BLaER1 treated with 17β-estradiol and CSF1 and Interleukin-3, amounts not matched to agents 10 nM and 100 nM (cell line): ENCODE measurements around the gene ZHX3.
A peak's percentile ranks its signal among the peaks of the same experiment; 100 is the strongest.

Experiments used
- H3K27ac ChIP-seq, 11 experiments: shearing (Covaris generic); formaldehyde crosslinking; 2 replicates each; pipeline ENCODE4 v1.8.1; 2022
- H3K27me3 ChIP-seq, 11 experiments: shearing (Covaris generic); formaldehyde crosslinking; 2 replicates each; pipeline ENCODE4 v1.8.1; 2022
- H3K36me3 ChIP-seq, 11 experiments: shearing (Covaris generic); formaldehyde crosslinking; 2 replicates each; pipeline ENCODE4 v1.8.1; 2022
- H3K4me1 ChIP-seq, 10 experiments: shearing (Covaris generic); formaldehyde crosslinking; 2 replicates each; pipeline ENCODE4 v1.8.1; 2022
- H3K4me2 ChIP-seq, 11 experiments: shearing (Covaris generic); formaldehyde crosslinking; 2 replicates each; pipeline ENCODE4 v1.8.1; 2022
- H3K4me3 ChIP-seq, 10 experiments: shearing (Covaris generic); formaldehyde crosslinking; 2 replicates each; pipeline ENCODE4 v1.8.1; 2022
- H3K9ac ChIP-seq, 11 experiments: shearing (Covaris generic); formaldehyde crosslinking; 2 replicates each; pipeline ENCODE4 v1.8.1; 2022
- H3K9me3 ChIP-seq, 11 experiments: shearing (Covaris generic); formaldehyde crosslinking; replicated peaks in 1 of 11; 2 replicates each; pipeline ENCODE4 v1.8.1; 2022
- H4K20me1 ChIP-seq, 11 experiments: shearing (Covaris generic); formaldehyde crosslinking; 2 replicates each; pipeline ENCODE4 v1.8.1; 2022
- Cebpa-rat ChIP-seq, 11 experiments: shearing (Covaris generic); IDR thresholded peaks; 2 replicates each; pipeline ENCODE4 v1.8.1; 2022

The ZHX3 gene

DNA sequence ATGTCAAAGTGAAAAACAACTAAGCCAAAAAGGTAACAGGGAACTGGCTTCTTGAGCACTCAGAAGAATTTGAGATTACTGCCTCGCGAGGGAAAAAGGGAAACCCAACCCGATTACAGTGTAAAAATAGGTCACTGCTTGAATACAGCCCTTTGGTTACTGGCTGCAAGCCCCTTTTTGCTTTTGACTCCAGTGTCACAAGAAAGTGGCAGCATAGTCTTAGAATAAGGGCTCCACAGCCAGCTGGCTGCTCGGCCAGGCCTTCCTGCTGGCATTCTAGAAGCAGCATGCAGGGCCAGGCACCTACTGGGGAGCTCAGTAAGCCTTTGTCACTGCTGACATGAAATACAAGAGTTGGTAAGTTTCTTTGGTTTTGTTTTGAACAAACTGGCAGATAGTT is 83.0 kb downstream of the ZHX3 start:
- no peak overlapping the region for H3K27ac ChIP-seq

GRCh38 chr20:41234041-41234440 is 83.5 kb downstream of the ZHX3 start:
- no peak overlapping the region; a peak in 1 of 22 replicates for H3K27ac ChIP-seq
- peaks cover 8 to 31% (median 15%) of the 10 kb centered on the region in 10 experiments for H3K4me1 ChIP-seq
- no peak overlapping the region for H3K4me3 ChIP-seq
- H3K4me2 ChIP-seq = peak overlapping the region in 2 of 11 experiments; percentile 0 to 68; a peak in 2 of 22 replicates
- no peaks in the 10 kb centered on the region for H3K27me3 ChIP-seq
- peaks cover 0 to 3% (median 0%) of the 10 kb centered on the region in 11 experiments; a peak in 4 of 22 replicates for H3K9me3 ChIP-seq
- no peak overlapping the region for H3K9ac ChIP-seq
- peaks cover 0 to under 1% (median 0%) of the 10 kb centered on the region in 11 experiments; a peak in 1 of 22 replicates for H3K36me3 ChIP-seq
- no peak for TF ChIP-seq Cebpa-rat (IDR thresholded peaks at IDR 0.05)
- peaks cover 0 to 16% (median 5%) of the 10 kb centered on the region in 11 experiments; a peak in 9 of 22 replicates for H4K20me1 ChIP-seq

More for the DNA sequence above, 83.0 kb downstream of the ZHX3 start:
- Histone ChIP-seq H3K4me1 (peaks cover 8 to 31% (median 15%) of the 10 kb centered on the region in 10 experiments), H4K20me1 (peaks cover 0 to 16% (median 5%) of the 10 kb centered on the region in 11 experiments; a peak in 9 of 22 replicates), H3K9ac (no peak overlapping the region), H3K9me3 (peaks cover 0 to 5% (median 0%) of the 10 kb centered on the region in 11 experiments; a peak in 5 of 22 replicates), H3K27me3 (no peaks in the 10 kb centered on the region), H3K36me3 (peaks cover 0 to 6% (median 0%) of the 10 kb centered on the region in 11 experiments; a peak in 5 of 22 replicates), H3K4me2 (peak overlapping the region in 3 of 11 experiments; percentile 0 to 68 (median 3); a peak in 1 of 22 replicates), H3K4me3 (no peak overlapping the region)
- TF ChIP-seq Cebpa-rat (IDR thresholded peaks at IDR 0.05) = no peak

GRCh38 chr20:41232973-41233926 is 84.3 kb downstream of the ZHX3 start:
- no peak overlapping the region for H3K9ac ChIP-seq
- H3K36me3 ChIP-seq = no peaks in the 10 kb centered on the region; a peak in 1 of 22 replicates
- peaks cover 0 to 3% (median 0%) of the 10 kb centered on the region in 11 experiments; a peak in 1 of 22 replicates for H3K9me3 ChIP-seq
- peaks cover 0 to 16% (median 5%) of the 10 kb centered on the region in 11 experiments; a peak in 9 of 22 replicates for H4K20me1 ChIP-seq
- H3K4me2 ChIP-seq = peak overlapping the region in 7 of 11 experiments; percentile 0 to 68 (median 39); a peak in 11 of 22 replicates
- TF ChIP-seq Cebpa-rat (IDR thresholded peaks at IDR 0.05) = no peak
- no peak overlapping the region for H3K4me3 ChIP-seq
- peaks cover 8 to 32% (median 16%) of the 10 kb centered on the region in 10 experiments for H3K4me1 ChIP-seq
- H3K27me3 ChIP-seq = no peaks in the 10 kb centered on the region
- H3K27ac ChIP-seq = no peak overlapping the region; a peak in 1 of 22 replicates

GRCh38 chr20:41231136-41231535 is 86.4 kb downstream of the ZHX3 start:
- no peak for TF ChIP-seq Cebpa-rat (IDR thresholded peaks at IDR 0.05)
- Histone ChIP-seq H3K27ac (no peak overlapping the region), H3K4me3 (no peak overlapping the region), H3K27me3 (no peaks in the 10 kb centered on the region), H4K20me1 (peaks cover 0 to 16% (median 5%) of the 10 kb centered on the region in 11 experiments; a peak in 9 of 22 replicates), H3K36me3 (no peaks in the 10 kb centered on the region), H3K4me1 (peaks cover 8 to 38% (median 16%) of the 10 kb centered on the region in 10 experiments), H3K9ac (no peak overlapping the region), H3K9me3 (no peaks in the 10 kb centered on the region), H3K4me2 (no peak overlapping the region)

- no peak overlapping the region for H3K9ac ChIP-seq
- H3K4me3 ChIP-seq = no peak overlapping the region
- H4K20me1 ChIP-seq = peaks cover 0 to 16% (median 5%) of the 10 kb centered on the region in 11 experiments; a peak in 9 of 22 replicates
- H3K36me3 ChIP-seq = no peaks in the 10 kb centered on the region
- H3K9me3 ChIP-seq = no peaks in the 10 kb centered on the region
- H3K27me3 ChIP-seq = no peaks in the 10 kb centered on the region
- H3K4me2 ChIP-seq = no peak overlapping the region
- H3K27ac ChIP-seq = no peak overlapping the region
- no peak for TF ChIP-seq Cebpa-rat (IDR thresholded peaks at IDR 0.05)
- peaks cover 8 to 38% (median 16%) of the 10 kb centered on the region in 10 experiments for H3K4me1 ChIP-seq
Measured at GRCh38 chr20:41230136-41230535, 87.4 kb downstream of the ZHX3 start.

- H3K4me3 ChIP-seq = no peak overlapping the region
- H3K4me2 ChIP-seq = no peak overlapping the region
- no peaks in the 10 kb centered on the region for H3K27me3 ChIP-seq
- peaks cover 0 to 14% (median 5%) of the 10 kb centered on the region in 11 experiments; a peak in 6 of 22 replicates for H4K20me1 ChIP-seq
- peaks cover 8 to 36% (median 16%) of the 10 kb centered on the region in 10 experiments for H3K4me1 ChIP-seq
- H3K36me3 ChIP-seq = no peaks in the 10 kb centered on the region
- no peak overlapping the region for H3K9ac ChIP-seq
- no peak overlapping the region for H3K27ac ChIP-seq
- no peaks in the 10 kb centered on the region for H3K9me3 ChIP-seq
- no peak for TF ChIP-seq Cebpa-rat (IDR thresholded peaks at IDR 0.05)
Measured at GRCh38 chr20:41229259-41229658, 88.3 kb downstream of the ZHX3 start.

DNA sequence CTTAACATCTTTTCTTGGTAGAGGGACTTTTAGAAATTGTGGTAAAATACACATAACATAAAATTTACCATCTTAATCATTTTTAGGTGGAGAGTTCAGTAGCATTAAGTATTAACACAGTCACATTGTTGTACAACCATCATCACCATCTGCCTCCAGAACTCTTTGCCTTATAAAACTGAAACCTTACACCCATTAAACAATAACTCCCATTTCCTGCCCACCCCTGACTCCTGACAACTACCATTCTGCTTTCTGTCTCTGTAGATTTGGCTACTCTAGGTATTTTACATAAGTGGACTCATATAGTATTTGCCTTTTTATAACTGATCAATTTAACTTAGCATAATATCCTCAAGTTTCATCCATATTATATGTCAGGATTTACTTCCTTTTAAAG is 88.7 kb downstream of the ZHX3 start:
- Histone ChIP-seq H3K27me3 (no peaks in the 10 kb centered on the region), H3K4me3 (no peak overlapping the region), H3K9me3 (no peaks in the 10 kb centered on the region), H3K4me2 (no peak overlapping the region), H3K4me1 (peaks cover 8 to 35% (median 16%) of the 10 kb centered on the region in 10 experiments), H4K20me1 (peaks cover 0 to 11% (median 4%) of the 10 kb centered on the region in 11 experiments; a peak in 5 of 22 replicates), H3K27ac (no peak overlapping the region), H3K9ac (no peak overlapping the region), H3K36me3 (no peaks in the 10 kb centered on the region)
- TF ChIP-seq Cebpa-rat (IDR thresholded peaks at IDR 0.05) = no peak

DNA sequence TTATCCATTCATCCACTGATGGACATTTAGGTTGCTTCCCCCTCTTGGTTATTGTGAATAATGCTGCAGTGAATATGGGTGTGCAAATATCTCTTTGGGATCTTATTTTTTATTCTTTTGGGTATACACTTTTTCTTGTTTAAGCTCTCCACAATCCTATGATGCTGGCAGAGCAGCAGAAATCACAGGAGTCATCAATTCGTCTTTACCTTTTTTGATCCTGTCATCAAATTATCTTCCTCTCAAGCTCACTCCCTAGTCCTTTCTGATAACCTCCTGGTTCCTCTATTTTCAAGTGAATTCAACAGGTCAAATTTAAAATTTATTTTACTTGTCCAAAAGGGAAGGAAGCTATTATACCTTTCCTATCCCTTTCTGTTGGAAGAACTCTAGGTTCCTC is 91.1 kb downstream of the ZHX3 start:
- Histone ChIP-seq H3K4me2 (no peak overlapping the region), H3K36me3 (peaks cover 0 to 3% (median 0%) of the 10 kb centered on the region in 11 experiments; a peak in 1 of 22 replicates), H3K9ac (no peak overlapping the region), H3K27ac (no peak overlapping the region), H3K4me3 (no peak overlapping the region), H4K20me1 (no peaks in the 10 kb centered on the region), H3K27me3 (no peaks in the 10 kb centered on the region), H3K4me1 (peaks cover 0 to 13% (median 0%) of the 10 kb centered on the region in 10 experiments; a peak in 4 of 20 replicates), H3K9me3 (no peaks in the 10 kb centered on the region)
- TF ChIP-seq Cebpa-rat (IDR thresholded peaks at IDR 0.05) = no peak

DNA sequence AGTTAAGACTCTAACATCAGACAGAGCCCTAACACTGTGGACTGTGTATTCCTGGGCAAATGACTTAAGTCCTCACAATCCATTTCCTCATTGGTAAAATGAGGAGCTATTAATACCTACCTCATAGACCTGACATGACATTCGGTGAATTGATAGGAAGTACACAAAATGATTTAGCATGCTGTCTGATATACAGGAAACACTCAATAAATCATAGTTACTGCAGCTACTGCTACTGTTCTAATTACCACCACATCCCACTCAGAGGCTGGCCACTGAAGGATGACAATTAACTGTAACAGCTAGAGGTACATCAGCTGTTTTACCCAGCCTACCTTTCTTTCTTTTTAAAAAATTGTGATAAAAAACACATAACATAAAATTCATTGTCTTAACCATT is 92.4 kb downstream of the ZHX3 start:
- Histone ChIP-seq H3K27ac (no peak overlapping the region), H3K4me1 (peaks cover 0 to 13% (median 0%) of the 10 kb centered on the region in 10 experiments; a peak in 2 of 20 replicates), H3K36me3 (peaks cover 0 to 3% (median 0%) of the 10 kb centered on the region in 11 experiments; a peak in 1 of 22 replicates), H3K4me2 (no peak overlapping the region), H3K4me3 (no peak overlapping the region), H3K9ac (no peak overlapping the region), H3K27me3 (no peaks in the 10 kb centered on the region), H3K9me3 (no peaks in the 10 kb centered on the region; a peak in 1 of 22 replicates), H4K20me1 (no peaks in the 10 kb centered on the region)
- no peak for TF ChIP-seq Cebpa-rat (IDR thresholded peaks at IDR 0.05)
